ENCODE measurements around the gene NR3C1. TPM values are rescaled to one million over a fixed set of nuclear protein-coding genes. Genes with fewer than 3 reads are reported as not detected.

The NR3C1 gene
- total and polyA plus RNA-seq, 2 donors (not counting 1 experiment from before 2014, with no cell fraction given) = 17.6 to 218 TPM

GRCh38 chr5:143372187-143372829 lies 31.2 kb downstream of the NR3C1 start:
- peaks cover 0 to 10% of the 10 kb centered on the region in 2 donors for H3K4me1 ChIP-seq (ENCODE audit: control insufficient read depth in 2 of 2, insufficient read depth in 2 of 2, low read length in 2 of 2)
- H3K36me3 ChIP-seq (replicated peaks in 1 of 2; ENCODE audit: control extremely low read depth in 1 of 2, control insufficient read depth in 1 of 2, extremely low read depth in 1 of 2, insufficient read depth in 2 of 2, low read length in 1 of 2) = peaks cover 4 to 5% of the 10 kb centered on the region in 2 experiments
- ChIA-PET POLR2A (no interaction called here), CTCF (no interaction called here)
- no peaks in the 10 kb centered on the region for H3K9me3 Mint-ChIP-seq (ENCODE audit: insufficient read depth)
- peaks cover 77% of the 10 kb centered on the region for H4K20me1 ChIP-seq (ENCODE audit: control insufficient read depth, insufficient read depth, low read length, poor library complexity, severe bottlenecking)
- H3K9ac ChIP-seq (ENCODE audit: low read length) = no peak overlapping the region
- H3K27ac Mint-ChIP-seq = no peak overlapping the region
- no peak overlapping the region for H2AFZ ChIP-seq (ENCODE audit: insufficient read depth, low read depth, low read length, poor library complexity, severe bottlenecking)
- DNase-seq (no peak), ATAC-seq (ENCODE audit: low read depth) (no peak)
- H3K9me3 ChIP-seq (ENCODE audit: control extremely low read depth in 1 of 3, control insufficient read depth in 2 of 3, insufficient read depth in 1 of 3, low read length in 2 of 3) = no peaks in the 10 kb centered on the region
- H3K4me3 Mint-ChIP-seq = no peak overlapping the region
- peaks cover 72% of the 10 kb centered on the region for H3K4me1 Mint-ChIP-seq
- H3K4me2 ChIP-seq (replicated peaks; ENCODE audit: low read depth, low read length, poor library complexity, severe bottlenecking) = no peak overlapping the region
- no peaks in the 10 kb centered on the region for H3K27me3 ChIP-seq (replicated peaks in 1 of 4; ENCODE audit: control extremely low read depth in 1 of 4, control insufficient read depth in 3 of 4, insufficient read depth in 4 of 4, low read length in 3 of 4)
- H3K79me2 ChIP-seq (ENCODE audit: control insufficient read depth, insufficient read depth, low read length) = peaks cover 98% of the 10 kb centered on the region
- no peak overlapping the region for H3K4me3 ChIP-seq (ENCODE audit: control extremely low read depth in 1 of 5, extremely low read depth in 1 of 5, insufficient read depth in 1 of 5, low read depth in 2 of 5, low read length in 4 of 5)
- H3K27me3 Mint-ChIP-seq = no peaks in the 10 kb centered on the region
- intact Hi-C loops (cut with micrococcal nuclease) = no loop called here
- 97% methylated on average over 3 of the region's 4 CpGs for WGBS (ENCODE audit: insufficient coverage)
- TF ChIP-seq CTCF (IDR thresholded peaks at IDR 0.05) (no peak), EZH2 (IDR thresholded peaks at IDR 0.05; ENCODE audit: borderline replicate concordance, insufficient read depth, low read depth, low read length, poor library complexity, severe bottlenecking) (no peak)
- H3K27ac ChIP-seq (ENCODE audit: low read length in 2 of 2) = no peak overlapping the region

GRCh38 chr5:143370440-143370839 lies 33.0 kb downstream of the NR3C1 start:
- ATAC-seq (ENCODE audit: low read depth) (no peak), DNase-seq (no peak)
- Mint-ChIP-seq H3K27ac (no peak overlapping the region), H3K9me3 (ENCODE audit: insufficient read depth) (peaks cover 2% of the 10 kb centered on the region), H3K4me3 (no peak overlapping the region), H3K4me1 (peaks cover 72% of the 10 kb centered on the region), H3K27me3 (no peaks in the 10 kb centered on the region)
- Histone ChIP-seq H3K79me2 (ENCODE audit: control insufficient read depth, insufficient read depth, low read length) (peaks cover 98% of the 10 kb centered on the region), H3K27ac (ENCODE audit: low read length in 2 of 2) (no peak overlapping the region), H3K4me2 (replicated peaks; ENCODE audit: low read depth, low read length, poor library complexity, severe bottlenecking) (no peak overlapping the region), H4K20me1 (ENCODE audit: control insufficient read depth, insufficient read depth, low read length, poor library complexity, severe bottlenecking) (peaks cover 72% of the 10 kb centered on the region), H3K9ac (ENCODE audit: low read length) (no peak overlapping the region), H3K27me3 (replicated peaks in 1 of 4; ENCODE audit: control extremely low read depth in 1 of 4, control insufficient read depth in 3 of 4, insufficient read depth in 4 of 4, low read length in 3 of 4) (no peaks in the 10 kb centered on the region), H3K4me3 (ENCODE audit: control extremely low read depth in 1 of 5, extremely low read depth in 1 of 5, insufficient read depth in 1 of 5, low read depth in 2 of 5, low read length in 4 of 5) (no peak overlapping the region), H3K4me1 (ENCODE audit: control insufficient read depth in 2 of 2, insufficient read depth in 2 of 2, low read length in 2 of 2) (peaks cover 0 to 18% of the 10 kb centered on the region in 2 donors), H3K36me3 (replicated peaks in 1 of 2; ENCODE audit: control extremely low read depth in 1 of 2, control insufficient read depth in 1 of 2, extremely low read depth in 1 of 2, insufficient read depth in 2 of 2, low read length in 1 of 2) (peaks cover 4 to 5% of the 10 kb centered on the region in 2 experiments), H3K9me3 (ENCODE audit: control extremely low read depth in 1 of 3, control insufficient read depth in 2 of 3, insufficient read depth in 1 of 3, low read length in 2 of 3) (no peaks in the 10 kb centered on the region), H2AFZ (ENCODE audit: insufficient read depth, low read depth, low read length, poor library complexity, severe bottlenecking) (no peak overlapping the region)
- intact Hi-C loops (cut with micrococcal nuclease) = loop anchor here (2.0 kb wide), 1 partner anchor 14 kb away; no protein-coding TSS in a partner anchor
- WGBS (ENCODE audit: insufficient coverage) = 100% methylated on average over 2 of the region's 3 CpGs
- POLR2A ChIA-PET = no interaction called here
- TF ChIP-seq CTCF (IDR thresholded peaks at IDR 0.05) (no peak), EZH2 (IDR thresholded peaks at IDR 0.05; ENCODE audit: borderline replicate concordance, insufficient read depth, low read depth, low read length, poor library complexity, severe bottlenecking) (no peak)
- CTCF ChIA-PET = no interaction called here
